Esophagus squamous epithelium (tissue), 4 donors: ENCODE results near the gene ZFPM1.

Source experiments
- CTCF ChIP-seq, 6 experiments: fragments of 450-650 bp in 4 of 6; fragments of 200-600 bp in 2 of 6; sonication (generic) in 2 of 6; IDR thresholded peaks; one replicate each; pipeline ENCODE4 v1.5.1; 2016 to 2019; ENCODE audit warnings: antibody characterized with exemption in 6 of 6, mild to moderate bottlenecking in 4 of 6, moderate library complexity in 4 of 6
- POLR2A ChIP-seq, 4 donors: fragments of 450-650 bp; IDR thresholded peaks; one replicate each; pipeline ENCODE4 v1.6.1; 2017; ENCODE audit warnings: antibody characterized with exemption in 4 of 4, mild to moderate bottlenecking in 4 of 4, moderate library complexity in 3 of 4

- TF ChIP-seq CTCF (IDR thresholded peaks at IDR 0.05) (no peak), POLR2A (IDR thresholded peaks at IDR 0.05) (no peak)
Observed at GRCh38 chr16:88427376-88427775, 25.7 kb upstream of the ZFPM1 start.
